KMS-11 (cell line): ENCODE measurements around the gene SEC11C.

Source experiments
- H2AFZ ChIP-seq: fragments of 200-600 bp; sonication (generic); 2 replicates; pipeline ENCODE4 v1.6.1; 2016; ENCODE audit warnings: antibody characterized with exemption, mixed run types, low read depth
- H3K27ac ChIP-seq: fragments of 200-600 bp; sonication (generic); 2 replicates; pipeline ENCODE4 v1.6.1; 2016; ENCODE audit warnings: mild to moderate bottlenecking, mixed run types
- H3K27me3 ChIP-seq: fragments of 200-600 bp; sonication (generic); 2 replicates; pipeline ENCODE4 v1.6.1; 2017; ENCODE audit warnings: mild to moderate bottlenecking, low read depth, mixed run types, moderate library complexity; ENCODE audit not compliant: insufficient read depth
- H3K36me3 ChIP-seq: fragments of 200-600 bp; sonication (generic); 2 replicates; pipeline ENCODE4 v1.6.1; 2017; ENCODE audit warnings: mild to moderate bottlenecking, mixed run types; ENCODE audit not compliant: insufficient read depth
- H3K4me1 ChIP-seq: fragments of 200-600 bp; sonication (generic); 2 replicates; pipeline ENCODE4 v1.6.1; 2016; ENCODE audit warnings: mild to moderate bottlenecking, low read depth, mixed run types; ENCODE audit not compliant: poor library complexity, severe bottlenecking
- H3K4me2 ChIP-seq: fragments of 200-600 bp; sonication (generic); 2 replicates; pipeline ENCODE4 v1.7.0; 2016; ENCODE audit warnings: mild to moderate bottlenecking, mixed run types
- H3K4me3 ChIP-seq: fragments of 200-600 bp; sonication (generic); IDR thresholded peaks from 2 replicates; pipeline ENCODE4 v1.6.1; 2017; ENCODE audit warnings: low read depth, low read length, mixed read lengths; ENCODE audit not compliant: insufficient read depth
- H3K79me2 ChIP-seq: fragments of 200-600 bp; sonication (generic); 2 replicates; pipeline ENCODE4 v1.6.1; 2016; ENCODE audit warnings: low read depth, mixed run types; ENCODE audit not compliant: insufficient read depth
- H3K9ac ChIP-seq: fragments of 200-600 bp; sonication (generic); 2 replicates; pipeline ENCODE4 v1.6.1; 2016; ENCODE audit warnings: mild to moderate bottlenecking, mixed run types
- H4K20me1 ChIP-seq: fragments of 200-600 bp; sonication (generic); 2 replicates; pipeline ENCODE4 v1.6.1; 2016; ENCODE audit warnings: mild to moderate bottlenecking, mixed run types; ENCODE audit not compliant: insufficient read depth
- TF ChIP-seq, protein P1 (sequence below): fragments of 200-600 bp; sonication (generic); conservative IDR thresholded peaks from 2 replicates; pipeline ENCODE4 v1.6.1; 2017; ENCODE audit warnings: low read depth, mild to moderate bottlenecking, antibody characterized with exemption, low read length, moderate library complexity, mixed read lengths

The SEC11C gene

GRCh38 chr18:59189008-59189407 is 49.3 kb downstream of the SEC11C start:
- Histone ChIP-seq H3K4me2 (no peak overlapping the region), H3K27ac (no peak overlapping the region), H3K4me3 (no peak overlapping the region), H3K9ac (no peak overlapping the region), H3K36me3 (no peaks in the 10 kb centered on the region), H3K27me3 (no peaks in the 10 kb centered on the region), H3K4me1 (no peaks in the 10 kb centered on the region), H4K20me1 (no peaks in the 10 kb centered on the region), H2AFZ (no peak overlapping the region), H3K79me2 (no peaks in the 10 kb centered on the region)
- TF ChIP-seq, protein P1, sequence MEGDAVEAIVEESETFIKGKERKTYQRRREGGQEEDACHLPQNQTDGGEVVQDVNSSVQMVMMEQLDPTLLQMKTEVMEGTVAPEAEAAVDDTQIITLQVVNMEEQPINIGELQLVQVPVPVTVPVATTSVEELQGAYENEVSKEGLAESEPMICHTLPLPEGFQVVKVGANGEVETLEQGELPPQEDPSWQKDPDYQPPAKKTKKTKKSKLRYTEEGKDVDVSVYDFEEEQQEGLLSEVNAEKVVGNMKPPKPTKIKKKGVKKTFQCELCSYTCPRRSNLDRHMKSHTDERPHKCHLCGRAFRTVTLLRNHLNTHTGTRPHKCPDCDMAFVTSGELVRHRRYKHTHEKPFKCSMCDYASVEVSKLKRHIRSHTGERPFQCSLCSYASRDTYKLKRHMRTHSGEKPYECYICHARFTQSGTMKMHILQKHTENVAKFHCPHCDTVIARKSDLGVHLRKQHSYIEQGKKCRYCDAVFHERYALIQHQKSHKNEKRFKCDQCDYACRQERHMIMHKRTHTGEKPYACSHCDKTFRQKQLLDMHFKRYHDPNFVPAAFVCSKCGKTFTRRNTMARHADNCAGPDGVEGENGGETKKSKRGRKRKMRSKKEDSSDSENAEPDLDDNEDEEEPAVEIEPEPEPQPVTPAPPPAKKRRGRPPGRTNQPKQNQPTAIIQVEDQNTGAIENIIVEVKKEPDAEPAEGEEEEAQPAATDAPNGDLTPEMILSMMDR: no peak

DNA sequence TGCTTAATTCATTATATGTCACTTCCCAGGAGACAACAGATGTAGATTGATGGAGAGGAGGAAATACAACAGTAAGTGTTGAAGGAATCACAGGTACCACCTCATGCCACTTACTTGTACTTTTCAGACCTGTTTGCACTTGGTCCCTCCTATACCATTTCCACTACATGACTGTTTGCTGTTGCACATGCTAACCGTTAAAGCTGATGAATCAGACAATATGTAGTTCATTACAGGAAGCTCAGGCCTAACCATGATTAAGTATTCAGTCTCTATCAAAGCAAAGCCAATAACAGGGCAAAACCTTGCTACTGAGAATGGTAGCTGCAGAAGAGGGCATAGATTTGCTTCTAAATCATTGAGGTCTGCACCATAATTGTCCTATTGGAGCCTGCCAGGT is 50.1 kb downstream of the SEC11C start:
- Histone ChIP-seq H3K27ac (no peak overlapping the region), H3K4me3 (no peak overlapping the region), H3K9ac (no peak overlapping the region), H4K20me1 (no peaks in the 10 kb centered on the region), H3K36me3 (no peaks in the 10 kb centered on the region), H3K79me2 (no peaks in the 10 kb centered on the region), H3K4me1 (no peaks in the 10 kb centered on the region), H3K4me2 (no peak overlapping the region), H3K27me3 (no peaks in the 10 kb centered on the region), H2AFZ (no peak overlapping the region)
- TF ChIP-seq, protein P1: no peak

- H3K4me3 ChIP-seq: no peak overlapping the region
- TF ChIP-seq, protein P1: no peak
- no peaks in the 10 kb centered on the region for H4K20me1 ChIP-seq
- no peaks in the 10 kb centered on the region for H3K27me3 ChIP-seq
- H2AFZ ChIP-seq: no peak overlapping the region
- H3K4me1 ChIP-seq: no peaks in the 10 kb centered on the region
- H3K27ac ChIP-seq: no peak overlapping the region
- H3K79me2 ChIP-seq: no peaks in the 10 kb centered on the region
- no peaks in the 10 kb centered on the region for H3K36me3 ChIP-seq
- H3K9ac ChIP-seq: no peak overlapping the region
- H3K4me2 ChIP-seq: no peak overlapping the region
These were observed 56.6 kb downstream of the SEC11C start for GRCh38 chr18:59196161-59196725.

DNA sequence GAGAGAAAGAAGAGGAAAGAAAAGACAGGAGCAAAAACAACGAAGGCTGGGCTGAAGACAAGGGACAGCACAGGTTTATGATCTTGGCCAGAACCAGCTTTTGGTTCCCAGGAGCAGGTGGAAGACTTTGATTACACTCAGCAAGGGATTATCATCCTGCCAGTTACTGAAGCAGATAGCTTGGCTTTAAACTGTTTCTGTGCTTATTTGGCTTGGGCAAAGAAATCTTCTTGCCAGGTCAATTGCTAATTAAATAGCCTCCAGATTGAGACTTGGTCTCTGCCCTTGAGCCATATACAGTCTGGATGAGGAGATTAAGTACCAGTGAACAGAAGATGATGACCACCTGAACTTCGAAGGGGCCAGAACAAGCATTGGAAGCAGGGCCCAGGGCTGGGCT is 58.0 kb downstream of the SEC11C start:
- no peaks in the 10 kb centered on the region for H3K4me1 ChIP-seq
- no peak overlapping the region for H3K4me3 ChIP-seq
- no peaks in the 10 kb centered on the region for H3K79me2 ChIP-seq
- no peak overlapping the region for H3K9ac ChIP-seq
- no peak overlapping the region for H2AFZ ChIP-seq
- no peaks in the 10 kb centered on the region for H4K20me1 ChIP-seq
- no peak overlapping the region for H3K27ac ChIP-seq
- no peak overlapping the region for H3K4me2 ChIP-seq
- no peaks in the 10 kb centered on the region for H3K27me3 ChIP-seq
- H3K36me3 ChIP-seq: no peaks in the 10 kb centered on the region
- TF ChIP-seq, protein P1: no peak
